Activated CD4-positive, alpha-beta T cell treated with anti-CD3 and anti-CD28 coated beads for 1 hour (primary cell): ENCODE results near the gene ZBTB7C.

ENCODE experiments used
- DNase-seq: peaks from one replicate; pipeline ENCODE4 v3.0.0-alpha.2; 2020

The ZBTB7C gene

DNA sequence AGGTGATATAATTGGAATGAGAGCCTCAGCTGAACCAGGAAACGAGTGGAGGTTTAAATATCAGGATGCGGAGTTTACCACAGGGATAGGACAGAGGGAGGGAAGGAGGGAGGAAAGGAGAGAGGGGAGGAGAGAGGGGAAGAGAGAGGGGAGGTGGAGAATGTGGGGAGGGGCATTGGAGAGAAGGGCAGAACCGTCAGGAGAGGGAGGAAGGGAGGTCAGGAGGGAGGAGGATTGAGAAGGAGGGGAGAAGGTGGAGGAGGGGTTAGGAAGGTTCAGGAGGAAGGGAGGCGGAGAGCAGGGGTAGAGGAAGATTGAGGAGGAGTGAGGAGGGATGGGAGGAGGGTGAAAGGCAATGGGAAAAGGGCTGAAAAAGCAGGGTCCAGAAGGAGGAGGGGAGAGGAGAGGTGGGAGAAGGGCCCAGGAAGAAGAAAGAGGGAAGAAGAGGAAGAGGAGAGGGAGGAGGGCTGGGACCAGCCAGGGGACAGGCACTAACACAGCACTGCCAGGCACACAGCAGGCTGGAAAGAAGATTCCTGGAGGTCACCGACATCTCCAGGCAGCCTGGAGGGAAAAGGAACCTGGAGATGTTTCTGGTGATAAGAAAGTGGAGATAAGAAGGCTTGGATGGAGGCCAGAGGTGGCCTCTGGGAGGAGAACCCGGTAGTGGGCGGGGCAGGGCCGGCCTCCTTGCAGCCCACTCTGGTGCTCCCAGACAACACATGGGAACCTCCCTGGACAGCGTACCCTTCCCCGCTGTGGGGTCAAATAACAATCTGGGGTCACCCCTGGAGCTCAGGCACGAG, 302.0 kb downstream of the ZBTB7C start:
- no peak for DNase-seq

DNA sequence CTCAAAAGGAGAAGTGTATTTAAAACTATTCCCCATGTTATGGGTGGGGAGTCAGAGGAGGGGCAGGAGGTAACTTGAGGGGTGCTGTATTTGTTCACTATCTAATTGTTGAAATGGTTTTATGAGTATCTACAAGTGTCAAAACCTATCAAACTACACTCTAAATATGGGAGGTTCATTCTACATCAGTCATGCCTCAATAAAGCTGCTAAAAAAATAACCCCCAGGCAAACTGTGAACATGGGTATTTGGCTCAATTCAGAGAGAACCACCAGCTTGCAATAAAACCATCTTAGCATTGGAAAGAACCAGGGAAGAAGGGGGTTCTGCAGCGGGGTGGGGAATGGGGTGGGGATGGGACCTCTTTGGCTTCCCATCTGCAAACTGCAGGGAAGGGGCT, 302.7 kb downstream of the ZBTB7C start:
- DNase-seq: no peak

DNA sequence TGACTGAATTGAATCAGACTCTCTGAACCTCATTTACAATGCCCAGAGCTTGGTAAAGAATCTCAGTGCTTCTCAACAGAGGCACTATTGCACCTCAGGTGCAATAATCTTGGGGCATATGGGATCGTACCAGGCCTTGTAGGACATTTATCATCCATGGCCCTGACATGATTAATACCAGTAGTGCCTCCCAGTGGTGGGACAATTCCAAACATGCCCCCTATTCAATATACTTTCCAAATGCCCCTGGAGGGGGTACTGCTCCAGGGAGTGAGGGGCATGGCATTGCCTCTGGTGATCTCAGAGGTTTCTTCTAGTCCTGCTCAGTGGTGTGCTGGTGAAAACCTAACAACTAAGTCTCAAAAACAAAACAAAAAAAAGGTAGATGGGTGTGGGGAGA, 303.9 kb downstream of the ZBTB7C start:
- no peak for DNase-seq

DNA sequence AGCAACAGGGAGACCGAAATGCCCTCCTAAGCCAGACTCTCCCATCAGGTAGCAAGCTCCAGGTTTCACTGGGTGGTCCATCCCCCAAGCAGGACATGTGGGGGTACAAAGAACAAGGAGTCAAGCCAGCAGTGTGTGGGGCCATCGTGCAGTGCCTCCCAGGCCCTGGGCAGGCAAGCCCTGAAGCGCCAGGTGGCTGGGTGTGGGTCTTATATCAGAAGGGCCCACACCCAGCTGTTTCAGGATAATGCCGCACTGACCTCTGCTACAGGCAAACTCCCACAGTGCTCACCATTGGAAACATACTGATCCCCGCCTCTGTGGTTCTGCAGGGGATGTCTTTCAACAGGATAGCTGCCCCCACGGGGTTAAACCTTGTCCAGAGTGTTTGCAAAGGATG, 304.5 kb downstream of the ZBTB7C start:
- no peak for DNase-seq

DNA sequence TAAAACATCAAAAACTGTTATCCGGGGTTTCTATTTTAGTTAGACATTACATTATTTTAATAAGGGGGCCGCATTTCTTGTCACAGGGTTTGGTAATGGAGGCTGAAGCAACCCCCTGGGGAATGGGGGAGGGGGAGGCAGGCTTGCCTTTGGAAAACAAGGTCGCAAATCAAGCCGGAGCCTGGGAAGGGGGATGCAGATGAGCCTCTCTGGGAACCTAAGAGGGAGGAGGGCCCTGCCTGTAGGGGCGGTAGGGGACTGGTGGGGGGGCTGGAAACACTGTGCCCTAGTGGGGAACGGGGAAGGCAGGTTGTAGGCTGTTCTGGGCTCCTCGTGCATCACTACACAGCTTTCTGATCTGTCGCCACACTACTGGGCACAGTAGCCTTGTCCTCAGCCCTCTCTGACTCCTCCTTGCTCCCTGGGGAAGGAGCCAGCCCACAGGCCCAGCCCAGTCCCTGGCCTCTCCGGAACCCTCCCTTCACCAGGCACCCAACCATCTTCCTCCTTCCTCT, 308.5 kb downstream of the ZBTB7C start:
- no peak for DNase-seq

DNA sequence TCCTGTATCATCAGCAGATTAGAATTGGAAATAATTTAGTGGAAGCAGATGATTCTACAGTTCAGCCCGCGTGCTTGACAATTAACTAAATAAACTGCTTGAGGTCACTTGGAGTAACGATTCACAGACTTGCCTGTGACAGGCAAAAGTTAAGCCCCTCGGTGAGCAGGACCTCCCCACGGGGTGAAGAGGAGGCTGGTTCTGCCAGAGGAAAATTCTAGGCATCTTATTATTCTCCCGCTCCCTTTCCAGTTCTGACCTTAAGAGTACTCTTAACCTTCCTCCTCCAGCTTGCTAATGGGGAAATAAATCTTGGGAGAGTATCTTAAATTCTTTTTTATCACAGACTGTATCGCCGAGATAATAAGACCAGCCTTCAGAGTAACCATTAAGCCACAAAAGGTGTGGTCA, 309.0 kb downstream of the ZBTB7C start:
- DNase-seq: no peak

DNA sequence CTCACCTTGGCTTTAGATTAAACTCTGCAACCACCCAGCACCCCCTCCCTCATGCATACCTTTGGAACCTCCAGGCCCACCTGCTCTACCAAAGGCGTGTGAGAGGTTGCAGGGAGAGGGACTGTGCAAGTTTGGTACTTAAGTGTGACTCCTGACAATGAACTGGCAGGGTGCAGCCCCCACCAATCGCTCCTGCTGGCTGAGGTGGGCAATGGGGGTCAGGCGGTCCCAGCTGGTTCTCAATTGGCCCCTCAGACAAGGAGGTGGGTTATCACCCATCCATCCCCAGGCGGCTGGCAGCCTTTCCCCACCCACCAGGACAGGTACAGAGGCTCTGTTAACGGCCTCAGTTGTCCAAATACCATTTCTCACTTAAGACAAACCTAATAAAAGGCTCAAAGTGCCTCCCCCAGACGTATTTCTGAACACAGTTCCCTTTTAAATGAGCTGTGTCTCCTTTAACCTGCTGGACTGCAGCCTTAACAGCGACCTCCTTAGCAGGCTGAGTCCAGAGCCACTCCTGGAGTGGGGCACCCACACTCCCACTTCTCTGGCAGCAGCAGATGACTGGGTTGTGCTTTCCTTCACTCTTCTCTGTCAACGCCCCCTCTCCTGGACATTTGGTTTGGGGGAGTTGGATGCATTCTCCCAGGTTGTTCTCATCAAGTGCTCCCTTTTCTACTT, 309.6 kb downstream of the ZBTB7C start:
- DNase-seq: no peak

DNA sequence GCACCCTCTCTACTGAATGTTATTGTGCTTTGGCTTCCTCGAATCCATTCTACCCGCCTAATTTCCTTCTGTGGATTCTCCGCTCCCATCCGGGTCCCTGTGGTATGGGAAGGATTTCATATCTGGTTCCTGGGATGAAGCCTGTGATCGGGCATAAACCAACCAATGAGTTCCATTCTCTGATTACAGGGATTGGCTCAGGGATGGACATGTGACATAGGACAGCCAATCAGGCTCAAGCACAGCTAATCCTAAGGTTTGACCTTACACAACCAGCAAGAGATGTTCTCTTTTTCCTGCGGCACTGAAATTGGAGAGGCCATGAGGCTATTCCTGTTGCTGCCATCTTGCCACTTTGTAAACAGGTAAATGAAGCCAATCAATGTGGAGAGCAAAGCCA, 310.6 kb downstream of the ZBTB7C start:
- no peak for DNase-seq

DNA sequence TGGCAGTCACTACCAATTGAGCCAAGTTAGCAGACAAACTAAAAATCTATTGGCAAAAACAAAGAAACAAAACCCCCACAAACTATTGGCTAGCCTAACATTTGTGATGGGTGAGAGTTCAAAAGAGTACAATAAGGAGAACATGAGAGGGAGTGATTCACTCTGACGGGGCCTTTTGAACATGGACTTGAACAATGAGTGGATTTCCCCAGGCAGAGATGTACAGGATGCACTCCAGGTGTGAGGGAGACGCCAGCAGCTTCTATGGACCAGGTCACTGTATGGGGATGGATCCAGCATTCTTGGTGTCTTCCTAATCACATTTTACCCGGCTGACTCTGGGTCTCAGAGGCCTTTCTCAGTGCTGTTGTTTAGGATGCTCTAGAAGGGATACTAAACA, 311.2 kb downstream of the ZBTB7C start:
- DNase-seq: no peak

DNA sequence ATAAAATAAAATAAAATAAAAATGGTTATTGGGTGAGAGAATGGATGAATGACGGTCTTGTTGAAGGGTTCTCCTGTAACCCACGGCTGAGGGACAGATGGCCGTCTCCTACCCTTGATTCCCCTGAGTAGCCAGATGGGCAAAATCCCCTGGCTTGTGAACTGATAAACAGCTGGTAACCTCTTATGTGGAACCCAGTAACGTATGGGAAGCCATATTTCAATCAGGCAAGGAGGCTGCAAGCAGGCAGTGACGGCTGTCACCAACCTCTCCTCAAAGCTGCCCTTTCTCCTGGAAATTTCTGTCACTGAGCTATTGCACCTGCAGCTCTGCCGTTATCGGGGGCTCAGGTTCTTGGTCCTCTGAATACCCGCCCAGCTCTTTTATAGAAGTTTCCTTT, 313.5 kb downstream of the ZBTB7C start:
- DNase-seq: no peak

DNA sequence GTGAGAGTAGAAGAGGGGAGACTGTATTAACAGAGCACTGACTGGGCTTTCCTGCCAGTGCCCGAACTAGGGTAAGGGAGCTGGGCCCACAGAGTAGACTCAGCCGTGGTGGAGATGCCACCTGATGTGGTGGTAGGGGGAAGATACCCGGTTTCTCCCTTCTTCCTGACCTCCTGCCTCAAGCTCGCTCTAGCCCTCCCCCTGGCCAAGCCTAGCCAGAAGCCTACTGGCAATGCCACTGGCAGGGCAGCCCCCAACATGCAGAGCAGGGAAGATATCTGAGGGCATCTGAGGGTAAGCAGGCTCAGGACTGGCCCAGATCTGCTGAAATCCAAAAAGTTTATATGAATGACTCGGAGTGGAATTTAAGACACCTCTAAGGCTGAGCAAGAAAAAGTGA, 316.1 kb downstream of the ZBTB7C start:
- no peak for DNase-seq

DNA sequence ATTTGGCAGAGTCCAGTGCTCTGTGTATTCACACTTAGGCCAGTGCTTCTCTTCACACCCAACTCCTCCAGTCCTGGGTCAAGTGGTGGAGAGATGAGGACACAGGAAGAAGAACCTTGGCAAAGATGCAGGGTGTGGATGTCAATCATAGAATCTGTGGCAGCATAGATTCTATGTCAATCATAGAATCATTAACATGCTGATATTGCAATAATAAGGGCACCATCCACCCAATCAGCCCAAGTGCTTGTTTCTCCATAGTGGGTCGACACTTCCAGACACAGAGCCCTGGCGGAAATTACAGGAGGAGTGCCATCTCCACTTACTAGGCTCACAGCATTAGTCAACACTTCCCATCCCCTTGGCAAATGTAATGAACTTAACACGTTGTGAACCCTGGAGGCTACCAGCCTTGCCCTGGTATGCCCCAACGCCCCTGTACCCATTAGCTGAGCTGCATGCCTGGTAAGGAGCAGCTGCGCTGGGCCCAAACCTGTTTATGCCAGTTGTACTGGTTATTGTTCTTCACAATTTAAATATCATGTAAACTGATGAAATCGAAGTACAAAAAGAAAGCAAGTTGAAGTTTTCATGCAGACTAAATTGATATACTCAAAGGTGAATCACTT, 317.2 kb downstream of the ZBTB7C start:
- DNase-seq: no peak

DNA sequence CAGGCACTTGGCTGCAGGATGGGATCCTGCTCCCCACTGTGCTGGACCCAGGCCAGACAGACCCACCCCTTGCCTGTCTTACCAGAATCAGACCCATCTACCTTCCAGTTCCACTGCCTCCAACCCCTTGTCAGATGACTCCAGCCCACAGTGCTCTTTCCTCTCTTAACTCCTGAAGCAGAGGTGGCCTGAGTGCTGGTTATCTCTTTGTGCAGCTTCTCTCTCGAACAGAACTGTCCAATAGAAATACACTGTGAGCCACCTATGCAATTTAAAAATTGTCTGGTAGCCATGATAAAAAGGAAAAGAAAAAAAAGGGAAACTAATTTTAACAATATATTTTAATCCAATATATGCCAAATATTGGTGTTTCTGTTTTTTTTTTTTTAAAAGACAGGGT, 318.5 kb downstream of the ZBTB7C start:
- DNase-seq: no peak

DNA sequence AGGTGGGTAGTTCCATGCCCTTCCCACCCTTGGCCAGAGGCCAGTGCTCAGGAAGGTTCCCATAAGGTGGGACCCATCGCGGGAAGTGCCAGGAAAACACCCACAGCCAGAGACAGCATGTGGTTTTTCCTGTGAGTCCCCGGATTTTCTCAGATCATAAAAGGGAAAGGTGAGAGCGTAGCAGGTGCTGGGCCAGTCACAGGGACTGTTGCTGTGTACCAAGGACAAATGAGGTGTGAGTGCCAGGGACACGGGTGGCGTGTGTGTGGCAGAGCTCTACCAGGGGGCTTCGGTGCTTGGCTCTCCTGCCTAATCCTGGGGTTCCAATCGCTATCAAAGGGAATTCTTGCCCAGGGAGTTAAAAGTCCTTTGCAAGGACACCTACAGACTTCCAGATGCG, 319.2 kb downstream of the ZBTB7C start:
- DNase-seq: no peak

DNA sequence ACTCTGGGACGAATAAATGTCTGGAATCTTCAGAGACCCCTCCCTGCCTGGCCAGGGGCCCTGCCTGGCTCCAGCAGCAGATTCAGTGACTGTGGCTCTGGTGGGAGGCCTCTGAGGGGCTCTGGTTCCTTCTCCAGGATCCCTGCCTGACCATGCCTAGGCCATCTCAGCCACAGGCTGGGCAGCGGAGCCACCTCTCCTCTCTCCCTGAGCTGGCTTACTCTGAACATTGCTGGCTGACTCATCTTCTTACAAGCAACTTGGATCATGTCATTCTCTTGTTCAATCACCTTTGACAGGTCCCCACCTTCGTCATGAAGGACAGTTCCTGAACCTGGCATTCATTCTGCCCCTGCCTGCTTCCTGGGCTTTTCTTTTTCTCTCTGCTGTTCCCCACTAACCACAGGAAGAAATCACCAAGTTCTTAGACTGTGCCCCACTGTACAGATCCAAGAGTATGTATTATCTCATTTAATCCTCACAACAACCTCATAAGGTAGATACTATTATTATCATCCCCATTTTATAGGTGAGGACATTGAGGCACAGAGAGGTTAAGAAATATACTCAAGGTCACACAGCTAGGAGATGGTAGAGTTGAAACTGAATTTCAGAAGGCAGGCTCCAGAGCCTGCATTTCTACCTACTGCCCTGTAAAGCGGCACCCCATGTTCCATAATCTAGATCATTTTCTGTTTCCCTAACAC, 323.2 kb downstream of the ZBTB7C start:
- DNase-seq: no peak

DNA sequence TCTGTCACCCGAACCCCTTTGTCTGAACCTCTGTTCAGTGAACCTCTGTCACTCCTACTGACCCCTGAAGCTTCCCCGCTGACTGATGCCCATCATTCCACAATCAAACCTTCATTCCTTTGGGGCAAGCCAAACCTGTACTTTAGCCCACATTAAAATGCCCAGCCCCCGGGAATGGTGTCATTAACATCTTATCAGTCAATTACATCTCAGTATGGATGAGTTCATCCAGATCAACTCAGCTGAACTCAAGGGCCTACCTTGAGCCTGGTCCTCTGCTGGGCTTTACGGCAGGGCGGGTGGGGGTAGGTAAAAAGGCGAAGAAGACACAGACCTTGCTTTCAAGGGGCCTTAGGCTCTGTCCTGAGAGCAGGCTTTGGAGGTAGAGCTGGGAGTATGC, 324.3 kb downstream of the ZBTB7C start:
- DNase-seq: no peak

DNA sequence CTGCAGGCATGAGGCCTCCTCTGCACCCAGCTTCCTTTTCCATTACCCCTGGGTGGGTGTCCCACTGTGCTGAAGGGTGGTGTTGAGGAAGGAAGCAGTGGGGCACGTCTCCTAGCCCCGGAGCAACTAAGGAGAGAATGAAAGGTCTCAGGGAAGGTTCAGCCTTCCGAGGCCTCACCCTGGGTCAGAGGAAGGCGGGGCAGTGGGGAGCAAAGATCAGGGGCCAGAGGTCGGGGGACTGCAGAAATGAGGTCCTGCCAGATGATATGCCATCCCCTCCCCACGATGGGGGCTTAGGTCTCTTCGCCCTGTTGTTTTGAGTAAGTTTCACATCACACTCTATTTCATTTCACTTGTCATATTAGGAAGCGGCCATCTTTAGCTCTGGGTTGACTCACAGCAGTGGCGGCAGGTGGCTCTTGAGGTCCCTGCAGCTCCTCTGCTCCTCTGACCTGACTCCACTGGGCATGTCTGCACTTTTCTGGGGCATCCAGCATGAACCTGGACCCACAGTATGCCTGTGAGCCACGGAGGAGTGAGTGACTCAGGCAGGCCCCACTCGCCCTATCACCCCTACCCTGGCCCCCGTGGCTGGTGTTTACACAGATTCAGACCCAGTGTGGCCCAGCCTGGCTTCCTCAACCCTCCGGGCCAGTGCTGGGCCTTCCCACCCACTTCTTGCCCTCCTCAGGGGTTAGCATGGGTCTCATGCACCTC, 325.0 kb downstream of the ZBTB7C start:
- DNase-seq: no peak

DNA sequence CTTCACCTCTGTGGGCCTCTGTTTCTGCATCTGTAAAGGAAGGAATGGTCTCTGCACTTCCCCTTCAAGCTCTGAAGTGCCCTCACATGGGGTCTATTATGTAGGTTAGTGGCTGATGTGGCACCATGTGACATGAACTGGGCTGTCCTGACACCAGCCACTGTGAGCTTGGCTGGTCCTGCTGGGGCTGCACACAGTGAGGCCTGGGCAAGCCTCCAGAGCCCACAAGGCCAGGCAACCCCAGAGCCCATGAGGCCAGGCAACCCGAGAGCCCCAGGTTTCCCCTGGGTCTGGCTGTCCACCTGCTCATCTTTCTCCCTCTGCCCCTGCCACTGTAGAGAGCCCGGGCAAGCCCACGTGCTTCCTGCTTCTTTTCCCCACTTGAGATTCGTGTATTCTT, 328.6 kb downstream of the ZBTB7C start:
- DNase-seq: no peak

DNA sequence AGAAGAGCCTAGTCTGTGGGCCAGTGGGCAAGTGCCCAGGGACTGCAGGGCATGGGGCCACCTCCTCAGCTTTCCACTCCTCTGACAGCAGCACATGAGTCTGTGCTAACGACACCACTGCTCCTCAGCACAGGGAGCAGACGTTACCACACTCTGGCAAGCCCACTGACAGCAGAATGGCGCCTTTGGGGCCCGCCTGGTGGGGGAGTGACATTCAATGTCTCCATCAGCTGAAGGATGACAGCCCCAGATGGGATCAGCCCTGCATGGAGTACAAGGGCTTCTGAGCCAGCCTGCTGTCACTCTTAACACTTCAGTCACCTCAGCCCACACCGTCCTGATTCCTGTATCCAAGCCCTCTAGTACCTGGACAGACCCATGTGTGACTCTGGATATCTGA, 329.3 kb downstream of the ZBTB7C start:
- no peak for DNase-seq

DNA sequence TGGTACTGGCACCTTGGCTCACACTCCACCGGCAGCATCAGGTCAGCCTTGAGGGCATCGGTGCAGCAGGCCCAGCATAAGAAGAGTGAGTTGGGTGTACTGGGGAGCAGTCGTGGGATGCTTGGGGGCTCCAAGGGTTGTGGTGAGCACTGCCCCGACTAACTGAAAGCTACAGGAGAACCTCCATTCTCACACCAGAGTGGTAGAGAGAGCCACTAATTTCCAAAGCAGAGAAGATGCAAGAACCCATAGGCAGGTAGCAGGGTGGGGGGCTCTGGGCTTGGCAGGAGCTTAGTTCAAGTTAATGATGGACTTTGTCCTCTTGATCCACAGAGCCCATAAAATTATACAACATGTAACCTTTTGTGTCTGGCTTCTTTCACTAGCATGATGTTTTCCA, 330.7 kb downstream of the ZBTB7C start:
- DNase-seq: no peak

DNA sequence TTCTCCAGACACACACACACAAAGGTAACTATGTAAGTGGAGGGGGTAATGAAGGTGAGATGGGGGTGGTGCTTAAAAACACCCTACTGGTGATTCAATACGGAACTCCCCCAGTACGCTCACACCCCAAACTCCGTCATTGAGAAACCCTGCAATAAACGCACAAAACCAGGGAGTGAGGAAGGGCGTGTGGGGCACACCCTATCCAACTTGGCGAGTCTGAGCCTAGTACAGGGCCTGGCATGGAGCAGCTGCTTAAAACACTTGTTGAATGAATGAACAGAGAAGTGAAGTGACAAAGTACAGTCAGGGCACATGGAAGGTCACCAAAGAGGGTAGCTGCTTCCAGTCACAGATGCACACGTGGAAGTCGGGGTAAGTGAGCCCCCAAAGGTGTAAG, 331.9 kb downstream of the ZBTB7C start:
- DNase-seq: no peak

DNA sequence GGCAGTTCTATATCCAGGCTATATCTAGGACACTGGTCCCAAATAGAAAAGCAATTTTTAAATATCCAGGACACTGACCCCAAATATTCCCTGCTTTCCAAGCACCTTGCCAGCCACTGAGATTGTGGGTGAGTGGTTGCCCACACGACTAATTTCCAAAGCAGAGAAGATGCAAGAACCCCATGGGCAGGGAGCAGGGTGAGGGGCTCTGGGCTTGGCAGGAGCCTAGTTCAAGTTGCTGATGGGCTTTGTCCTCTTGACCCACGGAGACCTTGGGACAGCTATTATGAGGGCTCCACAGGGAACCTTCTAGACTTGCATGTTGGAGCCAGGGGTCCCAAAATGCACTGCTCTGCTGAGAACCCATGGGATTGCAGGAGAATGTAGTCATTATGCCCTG, 332.7 kb downstream of the ZBTB7C start:
- DNase-seq: no peak

DNA sequence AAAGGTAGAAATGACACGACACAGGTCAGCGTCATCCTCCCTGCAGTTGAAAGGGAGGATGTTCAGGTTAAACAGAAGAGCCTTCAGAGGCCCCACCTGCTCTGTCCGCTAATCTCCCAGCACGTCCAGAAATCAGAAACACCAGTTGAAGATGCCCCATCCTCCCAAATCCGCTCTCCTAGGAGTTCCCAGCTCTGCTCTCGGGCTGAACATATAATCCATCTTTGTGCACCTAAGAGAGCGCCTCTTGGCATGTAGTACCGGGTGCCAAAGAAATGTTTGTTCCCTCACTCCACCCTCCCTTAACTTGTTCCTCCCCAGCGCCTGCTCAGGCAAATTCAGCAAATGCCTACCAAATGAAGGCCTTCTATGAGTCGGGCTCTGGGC, 333.5 kb downstream of the ZBTB7C start:
- DNase-seq: no peak
